Measurements from ENCODE around the gene LRRC17.
"Not testable (repeated sequence)": the region's sequence is repeated elsewhere in the genome, so short reads cannot be mapped to it uniquely, and the experiment has no call there.

Gene LRRC17

GRCh38 chr7:102897856-102898531, 14.8 kb upstream of the LRRC17 start:
- no peak for DNase-seq

- DNase-seq = no peak
These were observed 14.3 kb upstream of the LRRC17 start for GRCh38 chr7:102898532-102898859.

- not testable (repeated sequence) for DNase-seq
These were observed 10.7 kb upstream of the LRRC17 start for GRCh38 chr7:102902052-102902451.

- DNase-seq = not testable (repeated sequence)
These were observed 9.2 kb upstream of the LRRC17 start for GRCh38 chr7:102903576-102903975.

GRCh38 chr7:102908676-102909075, 4.1 kb upstream of the LRRC17 start:
- DNase-seq = no peak

GRCh38 chr7:102913826-102914225, 1.0 kb downstream of the LRRC17 start:
- no peak for DNase-seq

GRCh38 chr7:102914585-102914984, 1.8 kb downstream of the LRRC17 start:
- DNase-seq = peak; percentile 26 to 65

GRCh38 chr7:102916426-102916825, 3.6 kb downstream of the LRRC17 start:
- DNase-seq = peak in 1 of 2 experiments; percentile 13

GRCh38 chr7:102916881-102917280, 4.1 kb downstream of the LRRC17 start:
- DNase-seq = no peak

- no peak for DNase-seq
These were observed 4.9 kb downstream of the LRRC17 start for GRCh38 chr7:102917436-102918353.

GRCh38 chr7:102918845-102919244, 6.0 kb downstream of the LRRC17 start:
- DNase-seq = no peak

- no peak for DNase-seq
These were observed 13.4 kb downstream of the LRRC17 start for GRCh38 chr7:102925976-102926782.

- no peak for DNase-seq
These were observed 14.0 kb downstream of the LRRC17 start for GRCh38 chr7:102926783-102927140.

GRCh38 chr7:102927312-102927933, 14.6 kb downstream of the LRRC17 start:
- DNase-seq = no peak

GRCh38 chr7:102931757-102932156, 19.0 kb downstream of the LRRC17 start:
- DNase-seq = no peak

- no peak for DNase-seq
These were observed 21.0 kb downstream of the LRRC17 start for GRCh38 chr7:102933763-102934162.

- no peak for DNase-seq
These were observed 21.4 kb downstream of the LRRC17 start for GRCh38 chr7:102934239-102934638.

GRCh38 chr7:102934701-102935100, 21.9 kb downstream of the LRRC17 start:
- no peak for DNase-seq

- DNase-seq = no peak
These were observed 22.8 kb downstream of the LRRC17 start for GRCh38 chr7:102935450-102936115.

GRCh38 chr7:102938679-102939078, 25.9 kb downstream of the LRRC17 start:
- no peak for DNase-seq

- DNase-seq = no peak
These were observed 29.5 kb downstream of the LRRC17 start for GRCh38 chr7:102942181-102942866.

- DNase-seq = no peak
These were observed 30.1 kb downstream of the LRRC17 start for GRCh38 chr7:102942868-102943267.

Data from NCI-H446 (cell line).